Activated CD4-positive, alpha-beta T cell treated with anti-CD3 and anti-CD28 coated beads, Interleukin-2, amount 10 ng/mL, durations not matched to agents 7 days and 5 days (primary cell): ENCODE results near the gene PIK3C2G. TPM values are rescaled to one million over a fixed set of nuclear protein-coding genes. Genes with fewer than 3 reads are reported as not detected.

Experiments used
- CTCF ChIA-PET: fragments of 350-600 bp; sonication (Branson Sonifier 250); formaldehyde crosslinking; loops from one replicate; lab custom pipeline; 2021; ENCODE audit warnings: antibody characterized with exemption; lab: Charles Lee
- POLR2A ChIA-PET: fragments of 350-600 bp; sonication (Branson Sonifier 250); formaldehyde crosslinking; loops from one replicate; lab custom pipeline; 2021; ENCODE audit warnings: antibody characterized with exemption; lab: Charles Lee
- DNase-seq: peaks from one replicate; pipeline ENCODE4 v3.0.0-alpha.2; 2020
- H3K27ac Mint-ChIP-seq: one replicate; pipeline ENCODE4 v1.8.0; 2021; ENCODE audit warnings: mild to moderate bottlenecking, moderate library complexity, mixed read lengths
- H3K27me3 Mint-ChIP-seq: one replicate; pipeline ENCODE4 v1.8.0; 2021; ENCODE audit warnings: mixed read lengths
- H3K36me3 Mint-ChIP-seq: one replicate; pipeline ENCODE4 v1.8.0; 2021; ENCODE audit warnings: low read depth, mixed read lengths
- H3K4me1 Mint-ChIP-seq: one replicate; pipeline ENCODE4 v1.8.0; 2021; ENCODE audit warnings: mixed read lengths
- H3K4me3 Mint-ChIP-seq: one replicate; pipeline ENCODE4 v1.8.0; 2021; ENCODE audit warnings: mild to moderate bottlenecking, moderate library complexity, mixed read lengths
- H3K9me3 Mint-ChIP-seq: one replicate; pipeline ENCODE4 v1.8.0; 2021; ENCODE audit warnings: mixed read lengths
- total RNA-seq, 2 experiments: library from RNA; stranded (reverse); gene quantifications; one replicate each; pipeline ENCODE4 v1.2.3, GENCODE V29; 2021

PIK3C2G gene
- total RNA-seq, 2 experiments from 2014 or later = not detected

DNA sequence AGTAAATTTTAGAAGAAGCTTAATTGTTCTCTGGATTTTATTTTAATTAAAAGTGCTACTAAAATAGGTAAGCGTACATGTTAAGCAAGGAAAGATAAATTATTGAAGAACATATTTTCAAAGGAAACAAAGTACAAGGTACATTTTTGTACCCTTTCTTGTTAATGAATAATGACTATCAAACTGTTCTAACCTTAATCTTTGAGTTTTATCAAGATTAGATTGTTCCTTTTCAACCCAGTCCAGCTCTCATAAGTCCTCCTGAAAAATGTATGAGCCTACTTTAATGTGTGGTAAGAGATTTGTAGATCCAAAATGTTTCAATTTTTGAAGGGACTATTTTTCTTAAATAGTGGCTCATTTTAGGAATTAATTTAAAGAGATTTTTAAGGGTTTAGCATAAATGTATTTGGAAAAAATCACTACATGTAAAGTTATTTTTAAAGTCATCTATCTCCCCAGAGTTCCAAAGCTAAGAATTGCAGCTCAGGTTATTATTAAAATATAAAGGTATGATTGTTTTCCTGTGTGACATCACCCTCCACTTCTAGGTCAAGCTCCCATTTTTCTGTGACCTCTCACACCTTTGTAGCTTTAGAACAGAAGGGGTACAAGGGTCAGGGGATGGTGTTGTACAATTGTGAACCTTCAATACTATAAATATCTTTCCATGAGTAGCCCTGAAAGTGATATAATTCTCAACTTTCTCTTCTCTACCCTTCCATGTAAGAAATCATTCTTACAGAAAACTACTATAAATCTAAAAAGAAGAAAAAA lies 1.2 kb upstream of the PIK3C2G start:
- DNase-seq = no peak
- Mint-ChIP-seq H3K27me3 (no peaks in the 10 kb centered on the region), H3K27ac (no peak overlapping the region), H3K4me3 (no peak overlapping the region), H3K4me1 (no peaks in the 10 kb centered on the region), H3K36me3 (no peaks in the 10 kb centered on the region), H3K9me3 (no peaks in the 10 kb centered on the region)
- POLR2A ChIA-PET = no interaction called here
- CTCF ChIA-PET = no interaction called here

DNA sequence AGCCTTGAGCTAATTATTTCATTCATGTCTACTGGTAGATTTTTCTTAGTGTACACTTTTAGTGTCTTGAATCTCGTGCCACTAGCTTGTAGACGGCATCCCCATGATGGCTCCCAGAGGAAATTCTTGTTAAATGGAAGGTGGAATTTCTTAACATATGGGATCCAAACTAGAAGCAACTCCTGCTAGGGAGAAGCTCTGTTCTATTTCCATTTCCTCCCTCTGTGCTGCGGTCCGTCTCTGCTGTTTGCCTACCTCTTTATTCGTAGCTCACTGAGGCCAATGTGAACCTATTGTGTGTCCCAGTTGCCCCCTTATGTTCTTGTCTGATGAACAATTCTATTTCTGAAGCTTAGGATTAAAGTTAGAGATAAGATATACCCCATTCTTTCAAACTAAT lies 588 bp downstream of the PIK3C2G start:
- POLR2A ChIA-PET = no interaction called here
- H3K4me1 Mint-ChIP-seq = no peaks in the 10 kb centered on the region
- no peaks in the 10 kb centered on the region for H3K27me3 Mint-ChIP-seq
- no peak overlapping the region for H3K27ac Mint-ChIP-seq
- H3K36me3 Mint-ChIP-seq = no peaks in the 10 kb centered on the region
- no peaks in the 10 kb centered on the region for H3K9me3 Mint-ChIP-seq
- no peak for DNase-seq
- CTCF ChIA-PET = no interaction called here
- H3K4me3 Mint-ChIP-seq = no peak overlapping the region

DNA sequence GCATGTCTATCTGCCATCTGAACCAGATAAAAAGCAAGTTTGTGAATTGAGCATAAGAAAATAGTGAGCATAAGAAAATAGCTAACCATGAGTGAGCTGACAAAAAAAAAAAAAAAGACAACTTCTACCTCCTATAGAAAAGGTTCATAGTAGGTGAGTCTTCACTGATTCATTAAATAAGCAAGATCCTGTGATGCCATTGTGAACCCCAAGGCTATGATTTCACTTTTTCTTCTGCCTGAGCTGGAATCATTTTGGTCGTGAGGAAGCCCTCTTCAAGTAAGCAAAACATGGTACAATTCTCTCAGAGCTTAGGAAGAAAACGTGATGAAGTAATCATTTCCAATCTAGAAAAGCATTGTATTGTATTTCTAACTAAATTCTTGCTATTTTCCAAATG lies 1.2 kb downstream of the PIK3C2G start:
- Mint-ChIP-seq H3K4me1 (no peaks in the 10 kb centered on the region), H3K27me3 (no peaks in the 10 kb centered on the region), H3K27ac (no peak overlapping the region), H3K36me3 (no peaks in the 10 kb centered on the region), H3K4me3 (no peak overlapping the region), H3K9me3 (no peaks in the 10 kb centered on the region)
- ChIA-PET CTCF (no interaction called here), POLR2A (no interaction called here)
- no peak for DNase-seq

DNA sequence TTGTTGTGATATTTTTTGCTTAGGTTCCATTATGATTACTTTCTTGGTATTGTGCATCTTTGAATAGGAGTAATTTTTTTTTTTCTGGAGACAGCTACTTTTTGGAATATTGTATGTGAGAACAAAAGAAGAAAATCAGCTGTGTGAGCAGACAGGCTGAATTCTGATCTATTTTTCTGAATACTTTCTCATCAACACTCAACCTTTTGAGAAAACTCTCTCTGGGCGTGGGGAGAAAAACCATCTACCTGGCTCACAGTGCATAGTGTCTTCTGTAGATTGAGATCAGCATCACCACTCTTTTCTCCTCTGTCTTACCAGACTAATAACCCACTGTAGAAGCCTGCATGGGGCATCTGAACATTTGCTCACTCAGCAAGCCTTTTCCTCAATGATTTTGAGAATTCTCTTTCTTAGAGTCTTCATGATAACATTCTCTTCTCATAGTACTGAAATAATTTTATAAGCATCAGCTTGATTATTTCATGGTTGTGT lies 3.3 kb downstream of the PIK3C2G start:
- CTCF ChIA-PET = no interaction called here
- Mint-ChIP-seq H3K9me3 (no peaks in the 10 kb centered on the region), H3K4me1 (no peaks in the 10 kb centered on the region), H3K27ac (no peak overlapping the region), H3K27me3 (no peaks in the 10 kb centered on the region), H3K4me3 (no peak overlapping the region), H3K36me3 (no peaks in the 10 kb centered on the region)
- DNase-seq = no peak
- POLR2A ChIA-PET = no interaction called here

DNA sequence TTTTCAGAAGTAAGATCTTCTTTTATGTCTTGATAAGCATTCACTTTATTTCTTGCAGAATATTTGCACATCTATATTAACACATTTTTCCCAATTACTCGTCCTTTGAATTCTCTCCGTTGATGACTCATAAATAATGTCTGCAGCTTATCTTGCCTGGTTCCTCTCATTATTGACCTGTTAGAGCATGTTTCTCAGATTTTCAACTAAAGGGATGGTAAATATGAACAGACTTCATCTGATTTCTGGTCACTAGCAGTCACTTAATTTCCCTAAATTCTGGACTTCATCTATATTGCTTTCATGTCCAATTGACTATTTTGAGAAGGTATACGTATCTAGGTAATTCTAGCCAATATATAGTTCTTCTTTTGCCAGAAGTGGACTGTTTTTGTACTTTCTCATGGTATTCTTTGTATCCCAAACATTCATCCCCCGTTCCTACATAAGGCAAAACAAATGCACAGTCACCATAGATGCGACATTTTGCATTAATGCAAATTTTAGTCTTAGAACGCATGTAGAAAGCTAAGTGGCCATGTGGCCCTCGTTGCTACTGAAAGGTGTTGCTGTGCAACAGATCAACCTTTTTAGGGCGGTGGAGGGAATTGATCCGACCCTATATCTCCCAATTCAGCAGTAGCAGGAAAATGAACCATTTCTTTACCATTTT lies 6.2 kb downstream of the PIK3C2G start:
- Mint-ChIP-seq H3K27me3 (no peaks in the 10 kb centered on the region), H3K4me1 (no peaks in the 10 kb centered on the region), H3K36me3 (no peaks in the 10 kb centered on the region), H3K4me3 (no peak overlapping the region), H3K9me3 (no peaks in the 10 kb centered on the region), H3K27ac (no peak overlapping the region)
- DNase-seq = no peak
- CTCF ChIA-PET = interaction anchor here (0.6 kb wide), 1 partner anchor 182 kb away, joined by 5 read pairs; no protein-coding TSS in a partner anchor
- POLR2A ChIA-PET = no interaction called here

DNA sequence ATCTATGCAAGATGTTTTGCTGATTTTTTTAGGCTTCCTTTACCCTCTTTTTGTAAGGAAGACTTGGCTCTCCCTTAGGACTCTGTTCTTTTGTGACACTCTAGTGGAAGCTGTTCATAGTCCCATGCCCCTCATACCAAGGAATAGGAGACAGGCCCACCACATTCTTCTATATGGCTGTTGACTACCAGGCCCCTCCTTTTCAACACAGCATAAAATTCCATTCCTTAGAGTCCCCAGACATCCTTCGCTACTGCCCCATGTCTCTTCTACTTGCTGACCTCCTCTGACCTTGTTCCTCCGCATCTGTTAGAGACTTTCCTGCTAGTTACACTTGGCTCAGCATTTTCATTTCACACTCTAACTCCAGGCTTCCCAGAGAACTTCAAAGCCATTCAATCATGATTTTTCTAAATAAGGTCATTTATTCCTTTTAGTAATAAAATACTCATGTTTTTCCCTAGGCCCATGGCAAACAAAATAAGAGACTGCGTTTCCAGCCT lies 9.7 kb downstream of the PIK3C2G start:
- POLR2A ChIA-PET = no interaction called here
- peaks cover 2% of the 10 kb centered on the region for H3K9me3 Mint-ChIP-seq

DNA sequence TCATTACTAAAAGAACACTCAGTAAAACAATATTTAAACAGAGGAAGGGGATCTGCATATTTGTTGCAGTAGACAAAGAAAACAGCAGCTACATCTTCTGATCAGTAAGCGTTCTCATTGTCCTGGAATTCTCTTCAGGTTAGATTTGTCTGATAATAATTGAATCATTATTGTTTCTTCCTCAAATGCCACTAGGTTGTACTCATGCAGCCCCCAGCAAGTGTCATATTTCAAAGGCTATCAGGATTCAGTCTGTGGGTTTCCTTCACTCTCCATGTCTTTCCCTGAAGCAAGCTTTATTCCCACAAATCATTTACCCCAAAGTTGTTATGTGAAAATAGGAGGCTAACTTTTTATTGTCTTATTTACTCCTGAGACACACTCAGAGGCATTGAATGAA lies 14.7 kb downstream of the PIK3C2G start:
- POLR2A ChIA-PET = no interaction called here
- Mint-ChIP-seq H3K27ac (no peak overlapping the region), H3K36me3 (no peaks in the 10 kb centered on the region), H3K27me3 (no peaks in the 10 kb centered on the region), H3K4me3 (no peak overlapping the region), H3K9me3 (peaks cover 2% of the 10 kb centered on the region), H3K4me1 (no peaks in the 10 kb centered on the region)
- no peak for DNase-seq
- CTCF ChIA-PET = no interaction called here

More for the DNA sequence above, 9.7 kb downstream of the PIK3C2G start:
- Mint-ChIP-seq H3K4me3 (no peak overlapping the region), H3K4me1 (no peaks in the 10 kb centered on the region), H3K27me3 (no peaks in the 10 kb centered on the region), H3K36me3 (no peaks in the 10 kb centered on the region), H3K27ac (no peak overlapping the region)
- CTCF ChIA-PET = no interaction called here
- DNase-seq = no peak

DNA sequence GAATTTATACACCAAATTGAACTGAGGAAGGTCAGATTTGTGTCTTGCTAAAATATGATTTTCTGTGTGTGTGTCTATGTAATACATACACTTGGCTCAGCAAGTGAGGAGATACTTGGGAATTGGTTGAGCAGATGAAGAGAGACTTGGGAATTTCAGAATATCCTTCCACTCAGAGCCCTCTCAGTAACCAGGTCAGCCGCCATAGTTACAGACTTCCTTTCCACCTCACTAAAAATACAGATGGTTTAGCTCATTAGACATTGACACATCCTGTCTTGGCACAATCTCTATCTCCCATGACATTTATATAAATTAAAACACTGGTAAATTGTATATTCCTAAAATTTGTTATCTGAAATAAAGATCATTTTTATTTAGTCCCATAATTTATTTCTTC lies 15.9 kb downstream of the PIK3C2G start:
- Mint-ChIP-seq H3K27me3 (no peaks in the 10 kb centered on the region), H3K4me1 (no peaks in the 10 kb centered on the region), H3K9me3 (peaks cover 2% of the 10 kb centered on the region), H3K4me3 (no peak overlapping the region), H3K36me3 (no peaks in the 10 kb centered on the region), H3K27ac (no peak overlapping the region)
- POLR2A ChIA-PET = no interaction called here
- CTCF ChIA-PET = no interaction called here
- no peak for DNase-seq

DNA sequence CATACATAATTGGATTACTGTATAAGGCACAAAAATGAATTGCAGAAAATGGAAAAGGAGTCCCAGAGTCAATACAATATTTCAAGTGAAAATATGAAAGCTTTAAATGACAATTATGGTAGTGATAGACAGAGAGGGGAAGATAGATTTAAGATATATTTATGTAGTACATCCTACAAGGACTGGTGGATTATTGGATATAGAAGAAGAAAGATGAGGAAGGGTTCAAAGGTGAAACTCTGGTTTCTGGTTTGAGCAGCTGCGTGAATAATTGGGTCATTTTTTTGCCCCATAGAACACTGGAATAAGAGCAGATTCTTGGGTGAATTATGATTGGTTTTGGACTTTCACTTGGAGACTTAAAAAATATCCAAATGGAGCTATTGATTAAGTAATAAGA lies 19.4 kb downstream of the PIK3C2G start:
- CTCF ChIA-PET = no interaction called here
- Mint-ChIP-seq H3K4me3 (no peak overlapping the region), H3K27ac (no peak overlapping the region), H3K9me3 (no peaks in the 10 kb centered on the region), H3K4me1 (no peaks in the 10 kb centered on the region), H3K27me3 (no peaks in the 10 kb centered on the region), H3K36me3 (no peaks in the 10 kb centered on the region)
- POLR2A ChIA-PET = no interaction called here
- no peak for DNase-seq

DNA sequence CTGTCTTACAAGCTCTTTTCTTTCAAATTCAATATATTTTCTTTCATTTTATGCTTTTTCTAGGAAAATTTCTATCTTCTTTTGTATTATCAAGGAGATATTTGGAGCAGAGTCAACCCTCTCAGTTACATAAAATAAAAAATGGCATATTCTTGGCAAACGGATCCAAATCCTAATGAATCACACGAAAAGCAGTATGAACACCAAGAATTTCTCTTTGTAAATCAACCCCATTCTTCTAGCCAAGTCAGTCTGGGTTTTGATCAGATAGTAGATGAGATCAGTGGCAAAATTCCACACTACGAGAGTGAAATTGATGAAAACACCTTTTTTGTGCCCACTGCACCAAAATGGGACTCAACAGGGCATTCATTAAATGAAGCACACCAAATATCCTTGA lies 20.6 kb downstream of the PIK3C2G start:
- H3K27me3 Mint-ChIP-seq = no peaks in the 10 kb centered on the region
- H3K27ac Mint-ChIP-seq = no peak overlapping the region
- ChIA-PET POLR2A (no interaction called here), CTCF (no interaction called here)
- H3K4me3 Mint-ChIP-seq = no peak overlapping the region
- no peaks in the 10 kb centered on the region for H3K36me3 Mint-ChIP-seq
- DNase-seq = no peak
- H3K9me3 Mint-ChIP-seq = no peaks in the 10 kb centered on the region
- H3K4me1 Mint-ChIP-seq = no peaks in the 10 kb centered on the region

DNA sequence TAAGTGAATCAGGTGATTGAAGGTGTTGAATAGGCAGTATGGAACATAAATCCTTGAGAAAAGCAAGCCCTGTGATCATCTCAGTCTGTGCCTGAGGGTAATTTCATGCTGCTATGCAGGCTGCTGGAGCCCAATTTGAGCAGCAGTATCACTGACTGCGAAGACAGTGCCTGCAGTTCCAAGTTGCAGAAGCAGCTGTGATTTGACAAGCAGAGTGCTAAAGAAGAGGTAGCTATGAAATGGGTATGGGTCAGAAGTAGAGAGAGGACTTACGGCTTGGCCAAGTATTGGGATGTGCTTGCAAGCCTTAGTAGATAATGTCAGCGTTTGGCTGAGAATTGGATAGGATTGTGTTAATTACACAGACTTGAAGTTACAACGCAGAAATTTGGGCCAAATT lies 22.5 kb downstream of the PIK3C2G start:
- no peak for DNase-seq
- Mint-ChIP-seq H3K36me3 (no peaks in the 10 kb centered on the region), H3K4me3 (no peak overlapping the region), H3K27ac (no peak overlapping the region), H3K27me3 (no peaks in the 10 kb centered on the region), H3K4me1 (no peaks in the 10 kb centered on the region), H3K9me3 (no peaks in the 10 kb centered on the region)
- POLR2A ChIA-PET = no interaction called here
- CTCF ChIA-PET = no interaction called here

DNA sequence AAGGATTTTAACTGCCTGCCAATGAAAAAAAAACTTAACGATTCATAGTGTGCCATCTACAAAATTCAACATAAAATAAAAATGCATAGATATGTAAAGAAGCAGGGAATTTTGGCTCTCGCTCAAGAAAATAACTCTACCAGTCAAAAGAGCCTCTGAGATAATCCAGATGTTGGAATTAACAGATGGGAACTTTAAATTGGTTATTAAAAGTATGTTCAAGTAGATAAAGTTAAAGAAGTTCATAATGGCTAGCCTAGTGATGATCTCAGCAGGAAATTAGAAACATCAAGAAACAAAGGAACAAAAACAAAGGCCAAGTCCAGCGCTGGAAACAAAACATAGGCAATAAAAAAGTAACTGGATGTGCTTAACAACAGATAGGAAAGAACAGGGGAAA lies 23.1 kb downstream of the PIK3C2G start:
- Mint-ChIP-seq H3K27ac (no peak overlapping the region), H3K4me3 (no peak overlapping the region), H3K9me3 (no peaks in the 10 kb centered on the region), H3K27me3 (no peaks in the 10 kb centered on the region), H3K4me1 (no peaks in the 10 kb centered on the region), H3K36me3 (no peaks in the 10 kb centered on the region)
- ChIA-PET POLR2A (no interaction called here), CTCF (no interaction called here)
- DNase-seq = no peak

DNA sequence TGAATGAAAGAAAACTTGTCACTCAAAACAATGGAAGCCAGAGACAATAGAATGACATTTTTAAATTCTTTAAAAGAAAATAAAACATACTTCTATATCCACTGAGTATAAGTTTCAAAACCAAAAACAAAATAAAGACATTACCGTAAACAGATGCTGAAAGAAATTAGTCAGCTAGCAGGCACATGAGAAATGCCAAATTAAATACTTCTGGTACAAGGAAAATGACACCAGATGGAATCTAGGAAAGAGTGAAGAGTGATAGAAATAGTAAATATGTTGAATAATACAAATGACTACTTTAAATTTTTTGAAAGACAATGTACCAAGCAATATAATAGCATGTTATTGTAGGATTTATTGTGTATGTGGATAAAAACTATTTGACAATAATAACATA lies 23.8 kb downstream of the PIK3C2G start:
- ChIA-PET CTCF (no interaction called here), POLR2A (no interaction called here)
- H3K4me3 Mint-ChIP-seq = no peak overlapping the region
- no peaks in the 10 kb centered on the region for H3K27me3 Mint-ChIP-seq
- no peaks in the 10 kb centered on the region for H3K4me1 Mint-ChIP-seq
- H3K9me3 Mint-ChIP-seq = no peaks in the 10 kb centered on the region
- no peak for DNase-seq
- no peaks in the 10 kb centered on the region for H3K36me3 Mint-ChIP-seq
- H3K27ac Mint-ChIP-seq = no peak overlapping the region
